PFSK-1 (cell line): ENCODE results near the gene FOXI2.

Experiments used
- FOXP2 ChIP-seq: optimal IDR thresholded peaks from 2 replicates; pipeline ENCODE3; 2011; ENCODE audit warnings: borderline replicate concordance, control low read depth, inconsistent platforms; ENCODE audit not compliant: insufficient read depth; ENCODE audit errors: extremely low read length, extremely low read depth
- POLR2AphosphoS5 ChIP-seq: IDR thresholded peaks from 2 replicates; pipeline ENCODE4 v1.6.1; 2012; ENCODE audit warnings: low read depth, mild to moderate bottlenecking, control low read depth, low read length, moderate library complexity
- REST ChIP-seq, 2 experiments: IDR thresholded peaks; 2 replicates each; pipeline versions ENCODE4 v1.6.1 to v1.8.0; 2011 to 2012; ENCODE audit warnings: low read depth in 2 of 2, low read length in 2 of 2, control low read depth in 1 of 2, inconsistent platforms in 1 of 2, mild to moderate bottlenecking in 1 of 2, moderate library complexity in 1 of 2; ENCODE audit not compliant: insufficient read depth in 1 of 2
- SIN3A ChIP-seq: IDR thresholded peaks from 2 replicates; pipeline ENCODE4 v1.6.1; 2012; ENCODE audit warnings: mild to moderate bottlenecking, low read length, moderate library complexity, borderline replicate concordance; ENCODE audit not compliant: insufficient read depth
- TAF1 ChIP-seq: IDR thresholded peaks from 2 replicates; pipeline ENCODE4 v1.6.1; 2012; ENCODE audit warnings: low read length, control low read depth, borderline replicate concordance; ENCODE audit not compliant: insufficient read depth

Gene FOXI2

DNA sequence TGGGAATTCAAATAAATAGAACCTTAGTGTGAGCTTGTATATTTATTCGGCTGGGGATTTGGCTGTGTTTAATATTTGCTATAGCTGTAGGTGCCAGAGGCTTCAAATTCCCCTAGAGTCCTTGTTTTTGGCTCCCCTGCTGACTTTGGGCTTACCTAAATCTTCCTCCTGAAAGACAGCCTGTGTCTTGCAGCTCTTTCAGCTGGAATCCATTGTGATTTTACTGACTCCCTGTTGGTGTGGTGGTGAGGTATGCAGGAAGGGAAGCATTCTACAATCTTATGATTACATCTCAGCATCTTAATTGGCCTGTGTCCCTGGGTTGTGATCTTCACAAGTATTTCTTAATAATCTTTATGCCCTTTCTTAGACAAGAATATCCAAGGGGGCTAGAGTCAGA, 25.9 kb downstream of the FOXI2 start:
- TF ChIP-seq POLR2AphosphoS5 (no peak), TAF1 (no peak), SIN3A (no peak), FOXP2 (no peak), REST (IDR thresholded peaks at IDR 0.05; ENCODE audit: insufficient read depth in 1 of 2, low read depth in 2 of 2, low read length in 2 of 2) (no peak)

- TF ChIP-seq REST (IDR thresholded peaks at IDR 0.05; ENCODE audit: insufficient read depth in 1 of 2, low read depth in 2 of 2, low read length in 2 of 2), result no peak
- TF ChIP-seq FOXP2, result no peak
- TF ChIP-seq TAF1, result no peak
- no peak for TF ChIP-seq POLR2AphosphoS5
- TF ChIP-seq SIN3A, result no peak
These were observed 38.0 kb downstream of the FOXI2 start for GRCh38 chr10:127774766-127775559.

- TF ChIP-seq POLR2AphosphoS5, result no peak
These were observed 39.8 kb downstream of the FOXI2 start for GRCh38 chr10:127776816-127777215.

DNA sequence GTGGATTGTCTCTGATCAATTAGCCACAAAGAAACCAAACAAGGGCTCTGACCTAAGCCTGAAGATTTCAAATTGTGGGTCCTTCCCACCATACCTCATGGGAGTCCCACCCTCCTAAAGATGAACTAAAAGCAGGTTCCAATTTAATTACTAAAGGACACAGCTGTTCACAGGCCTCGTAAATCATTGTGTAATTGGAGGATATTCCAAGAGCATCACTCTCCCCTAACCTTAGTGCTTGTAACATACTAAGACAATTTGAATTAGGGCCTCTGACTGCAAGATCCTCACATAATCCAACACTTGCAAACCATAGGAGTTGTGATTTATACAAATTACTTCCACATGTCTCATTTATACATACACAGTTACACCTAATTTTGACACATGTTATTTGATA, 44.4 kb downstream of the FOXI2 start:
- no peak for TF ChIP-seq TAF1
- TF ChIP-seq REST (IDR thresholded peaks at IDR 0.05; ENCODE audit: insufficient read depth in 1 of 2, low read depth in 2 of 2, low read length in 2 of 2), result no peak
- no peak for TF ChIP-seq SIN3A

GRCh38 chr10:127787873-127788272, 50.9 kb downstream of the FOXI2 start:
- TF ChIP-seq TAF1 (no peak), FOXP2 (no peak), SIN3A (no peak), REST (IDR thresholded peaks at IDR 0.05; ENCODE audit: insufficient read depth in 1 of 2, low read depth in 2 of 2, low read length in 2 of 2) (no peak), POLR2AphosphoS5 (no peak)
